GM23338 (cell line): ENCODE data around the gene MFSD2B. TPM values are rescaled to one million over a fixed set of nuclear protein-coding genes. Genes with fewer than 3 reads are reported as not detected.

ENCODE experiments used
- ATAC-seq: fragments of 200-7000 bp; cut with Tn5 transposase; 3 replicates; pipeline ENCODE4 v1.9.1; 2020
- DNase-seq: peaks from one replicate; pipeline ENCODE4 v3.0.0-alpha.2; 2015; ENCODE audit warnings: low spot score
- H2AFZ ChIP-seq: fragments of 200-600 bp; sonication (generic); 2 replicates; pipeline ENCODE4 v1.8.0; 2016; ENCODE audit warnings: antibody characterized with exemption, mild to moderate bottlenecking, moderate library complexity
- H3F3A ChIP-seq: fragments of 200-600 bp; sonication (generic); replicated peaks from 2 replicates; pipeline ENCODE4 v1.8.0; 2017; ENCODE audit warnings: antibody characterized with exemption, mixed run types, low read depth
- H3K27ac ChIP-seq: fragments of 200-600 bp; sonication (generic); 2 replicates; pipeline ENCODE4 v1.6.1; 2016; ENCODE audit warnings: low read depth
- H3K27me3 ChIP-seq: fragments of 200-600 bp; sonication (generic); 2 replicates; pipeline ENCODE4 v1.8.0; 2016; ENCODE audit warnings: mild to moderate bottlenecking, mixed run types, moderate library complexity; ENCODE audit not compliant: insufficient read depth
- H3K36me3 ChIP-seq: fragments of 200-600 bp; sonication (generic); 2 replicates; pipeline ENCODE4 v1.8.0; 2016; ENCODE audit warnings: mild to moderate bottlenecking; ENCODE audit not compliant: insufficient read depth
- H3K4me1 ChIP-seq: fragments of 200-600 bp; sonication (generic); 2 replicates; pipeline ENCODE4 v1.8.0; 2016; ENCODE audit warnings: mild to moderate bottlenecking, moderate library complexity; ENCODE audit not compliant: insufficient read depth
- H3K4me2 ChIP-seq: fragments of 200-600 bp; sonication (generic); 2 replicates; pipeline ENCODE4 v1.7.1; 2017; ENCODE audit warnings: mixed run types
- H3K4me3 ChIP-seq: fragments of 200-600 bp; sonication (generic); 2 replicates; pipeline ENCODE4 v1.6.1; 2016; ENCODE audit warnings: mixed run types
- H3K79me2 ChIP-seq: fragments of 200-600 bp; sonication (generic); replicated peaks from 2 replicates; pipeline ENCODE4 v1.8.0; 2017; ENCODE audit warnings: mild to moderate bottlenecking; ENCODE audit not compliant: insufficient read depth
- H3K9me2 ChIP-seq: fragments of 200-600 bp; sonication (generic); 2 replicates; pipeline ENCODE4 v1.8.0; 2017; ENCODE audit not compliant: insufficient read depth
- H4K20me1 ChIP-seq: fragments of 200-600 bp; sonication (generic); replicated peaks from 2 replicates; pipeline ENCODE4 v1.8.0; 2017; ENCODE audit warnings: mild to moderate bottlenecking; ENCODE audit not compliant: insufficient read depth
- H3K27ac Mint-ChIP-seq: 2 replicates; pipeline ENCODE4 v1.8.0; 2020; ENCODE audit warnings: inconsistent platforms, mild to moderate bottlenecking, moderate library complexity, mixed read lengths
- H3K27me3 Mint-ChIP-seq: 3 replicates; pipeline ENCODE4 v1.8.0; 2022; ENCODE audit warnings: low read depth, mild to moderate bottlenecking, moderate library complexity, mixed read lengths, inconsistent platforms; ENCODE audit not compliant: insufficient read depth, poor library complexity
- H3K36me3 Mint-ChIP-seq: 3 replicates; pipeline ENCODE4 v1.8.0; 2021; ENCODE audit warnings: low read depth, mild to moderate bottlenecking, inconsistent platforms, moderate library complexity, mixed read lengths
- H3K4me1 Mint-ChIP-seq: 3 replicates; pipeline ENCODE4 v1.8.0; 2020; ENCODE audit warnings: mild to moderate bottlenecking, inconsistent platforms, mixed read lengths
- H3K4me3 Mint-ChIP-seq: 3 replicates; pipeline ENCODE4 v1.8.0; 2021; ENCODE audit warnings: moderate library complexity, mild to moderate bottlenecking, inconsistent platforms, mixed read lengths
- H3K9me3 Mint-ChIP-seq: 3 replicates; pipeline ENCODE4 v1.8.0; 2020; ENCODE audit warnings: moderate library complexity, mild to moderate bottlenecking, inconsistent platforms, mixed read lengths
- EZH2phosphoT487 ChIP-seq: fragments of 200-600 bp; sonication (generic); IDR thresholded peaks from one replicate; pipeline ENCODE4 v1.8.1; 2018; ENCODE audit warnings: antibody characterized with exemption; ENCODE audit not compliant: unreplicated experiment
- JUNB ChIP-seq: IDR thresholded peaks from one replicate; pipeline ENCODE4 v1.6.1; 2016; ENCODE audit warnings: antibody characterized with exemption; ENCODE audit not compliant: unreplicated experiment
- ZNF114 ChIP-seq: fragments of 250-450 bp; sonication (Bioruptor Pico); IDR thresholded peaks from 2 replicates; pipeline ENCODE4 v1.5.0; 2020; ENCODE audit warnings: mild to moderate bottlenecking, moderate library complexity
- ZNF331 ChIP-seq: fragments of 250-450 bp; sonication (Bioruptor Pico); IDR thresholded peaks from 2 replicates; pipeline ENCODE4 v1.5.0; 2020; ENCODE audit warnings: low read depth, mild to moderate bottlenecking, moderate library complexity
- polyA plus RNA-seq: library from polyadenylated mRNA; unstranded; fragments of >200 nt; fragmentation: Nextera tagmentation; extraction: Ambion mirVana; gene quantifications from 2 replicates; pipeline ENCODE4 v1.2.1, GENCODE V29; 2016
- total RNA-seq: library from RNA; depleted of rRNA; stranded (reverse); fragments of >200 nt; shearing (Covaris generic); gene quantifications from 2 replicates; pipeline ENCODE4 v1.2.3, GENCODE V29; 2014
- TF ChIP-seq, protein P1 (sequence below), 2 experiments: fragments of 200-600 bp in 1 of 2; sonication (generic) in 1 of 2; conservative IDR thresholded peaks; 2 replicates each; pipeline versions ENCODE4 v1.5.1 to v1.6.1; 2016 to 2017; ENCODE audit warnings: antibody characterized with exemption in 2 of 2, low read depth in 2 of 2, mild to moderate bottlenecking in 2 of 2, moderate library complexity in 1 of 2
- TF ChIP-seq, protein P2 (sequence below): IDR thresholded peaks from one replicate; pipeline ENCODE4 v1.6.1; 2018; ENCODE audit warnings: antibody characterized with exemption; ENCODE audit not compliant: unreplicated experiment
- TF ChIP-seq, protein P3 (sequence below): IDR thresholded peaks from 2 replicates; pipeline ENCODE4 v1.6.1; 2016; ENCODE audit warnings: antibody characterized with exemption

MFSD2B gene
- total and polyA plus RNA-seq, 2 experiments from 2014 or later = 0.21 to 2.3 TPM

DNA sequence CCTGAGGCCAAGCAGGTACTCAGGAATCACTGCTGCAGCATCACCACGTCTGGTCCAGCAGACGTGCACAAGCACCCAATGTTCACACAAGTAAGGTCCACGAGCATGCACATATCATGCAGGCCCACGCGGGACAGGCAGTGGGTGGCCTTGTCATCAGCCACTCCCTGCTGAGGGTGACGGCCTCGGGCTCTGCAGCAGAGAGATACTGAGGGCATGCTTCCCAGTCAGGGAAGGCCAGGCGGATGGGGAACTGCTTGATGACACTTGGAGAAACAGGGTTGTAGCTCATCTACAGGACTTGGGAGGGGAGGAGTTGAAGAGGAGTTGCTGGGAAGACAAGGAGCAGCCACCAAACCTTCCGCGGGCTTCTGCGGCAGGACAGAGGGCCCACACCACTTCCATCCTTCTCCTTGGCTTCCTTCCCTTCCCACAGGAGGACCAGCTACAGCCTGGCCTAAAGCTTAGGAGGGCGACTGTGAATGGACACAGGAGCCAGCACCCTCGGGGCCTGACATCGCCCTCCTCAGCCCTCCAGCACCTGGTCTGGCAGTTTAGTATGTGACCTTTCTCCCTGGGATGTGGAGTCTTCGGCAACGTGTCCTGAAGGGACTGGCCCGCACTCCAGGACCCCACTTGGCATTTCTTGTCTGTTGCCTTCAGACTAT lies 15.2 kb downstream of the MFSD2B start (continued):
- TF ChIP-seq, protein P1, sequence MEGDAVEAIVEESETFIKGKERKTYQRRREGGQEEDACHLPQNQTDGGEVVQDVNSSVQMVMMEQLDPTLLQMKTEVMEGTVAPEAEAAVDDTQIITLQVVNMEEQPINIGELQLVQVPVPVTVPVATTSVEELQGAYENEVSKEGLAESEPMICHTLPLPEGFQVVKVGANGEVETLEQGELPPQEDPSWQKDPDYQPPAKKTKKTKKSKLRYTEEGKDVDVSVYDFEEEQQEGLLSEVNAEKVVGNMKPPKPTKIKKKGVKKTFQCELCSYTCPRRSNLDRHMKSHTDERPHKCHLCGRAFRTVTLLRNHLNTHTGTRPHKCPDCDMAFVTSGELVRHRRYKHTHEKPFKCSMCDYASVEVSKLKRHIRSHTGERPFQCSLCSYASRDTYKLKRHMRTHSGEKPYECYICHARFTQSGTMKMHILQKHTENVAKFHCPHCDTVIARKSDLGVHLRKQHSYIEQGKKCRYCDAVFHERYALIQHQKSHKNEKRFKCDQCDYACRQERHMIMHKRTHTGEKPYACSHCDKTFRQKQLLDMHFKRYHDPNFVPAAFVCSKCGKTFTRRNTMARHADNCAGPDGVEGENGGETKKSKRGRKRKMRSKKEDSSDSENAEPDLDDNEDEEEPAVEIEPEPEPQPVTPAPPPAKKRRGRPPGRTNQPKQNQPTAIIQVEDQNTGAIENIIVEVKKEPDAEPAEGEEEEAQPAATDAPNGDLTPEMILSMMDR (conservative IDR thresholded peaks at IDR 0.05; ENCODE audit: low read depth in 2 of 2) = no peak
- TF ChIP-seq ZNF331 (CRISPR knock-in tag) (no peak), JUNB (no peak), ZNF114 (CRISPR knock-in tag) (no peak)
- TF ChIP-seq, protein P2, sequence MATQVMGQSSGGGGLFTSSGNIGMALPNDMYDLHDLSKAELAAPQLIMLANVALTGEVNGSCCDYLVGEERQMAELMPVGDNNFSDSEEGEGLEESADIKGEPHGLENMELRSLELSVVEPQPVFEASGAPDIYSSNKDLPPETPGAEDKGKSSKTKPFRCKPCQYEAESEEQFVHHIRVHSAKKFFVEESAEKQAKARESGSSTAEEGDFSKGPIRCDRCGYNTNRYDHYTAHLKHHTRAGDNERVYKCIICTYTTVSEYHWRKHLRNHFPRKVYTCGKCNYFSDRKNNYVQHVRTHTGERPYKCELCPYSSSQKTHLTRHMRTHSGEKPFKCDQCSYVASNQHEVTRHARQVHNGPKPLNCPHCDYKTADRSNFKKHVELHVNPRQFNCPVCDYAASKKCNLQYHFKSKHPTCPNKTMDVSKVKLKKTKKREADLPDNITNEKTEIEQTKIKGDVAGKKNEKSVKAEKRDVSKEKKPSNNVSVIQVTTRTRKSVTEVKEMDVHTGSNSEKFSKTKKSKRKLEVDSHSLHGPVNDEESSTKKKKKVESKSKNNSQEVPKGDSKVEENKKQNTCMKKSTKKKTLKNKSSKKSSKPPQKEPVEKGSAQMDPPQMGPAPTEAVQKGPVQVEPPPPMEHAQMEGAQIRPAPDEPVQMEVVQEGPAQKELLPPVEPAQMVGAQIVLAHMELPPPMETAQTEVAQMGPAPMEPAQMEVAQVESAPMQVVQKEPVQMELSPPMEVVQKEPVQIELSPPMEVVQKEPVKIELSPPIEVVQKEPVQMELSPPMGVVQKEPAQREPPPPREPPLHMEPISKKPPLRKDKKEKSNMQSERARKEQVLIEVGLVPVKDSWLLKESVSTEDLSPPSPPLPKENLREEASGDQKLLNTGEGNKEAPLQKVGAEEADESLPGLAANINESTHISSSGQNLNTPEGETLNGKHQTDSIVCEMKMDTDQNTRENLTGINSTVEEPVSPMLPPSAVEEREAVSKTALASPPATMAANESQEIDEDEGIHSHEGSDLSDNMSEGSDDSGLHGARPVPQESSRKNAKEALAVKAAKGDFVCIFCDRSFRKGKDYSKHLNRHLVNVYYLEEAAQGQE = no peak

DNA sequence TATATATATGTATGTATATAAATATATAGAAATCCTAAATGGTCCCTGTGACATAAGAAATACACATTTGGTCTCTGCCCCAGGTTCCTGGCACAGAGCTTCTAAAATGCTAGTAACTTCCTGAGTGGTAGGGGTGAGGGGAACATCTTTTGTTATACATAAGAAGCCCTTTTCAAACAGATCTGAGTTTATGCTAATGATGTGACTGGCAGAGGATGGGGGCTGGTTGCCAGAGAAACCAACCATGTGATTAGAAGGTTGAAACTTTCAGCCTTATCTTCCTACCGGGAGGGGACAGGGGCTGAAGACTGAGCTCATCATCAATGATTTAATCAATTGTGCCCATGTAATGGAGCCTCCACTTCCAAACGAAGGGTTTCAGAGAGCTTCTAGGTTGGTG lies 16.3 kb downstream of the MFSD2B start:
- no peak for TF ChIP-seq EZH2phosphoT487
- TF ChIP-seq, protein P3, sequence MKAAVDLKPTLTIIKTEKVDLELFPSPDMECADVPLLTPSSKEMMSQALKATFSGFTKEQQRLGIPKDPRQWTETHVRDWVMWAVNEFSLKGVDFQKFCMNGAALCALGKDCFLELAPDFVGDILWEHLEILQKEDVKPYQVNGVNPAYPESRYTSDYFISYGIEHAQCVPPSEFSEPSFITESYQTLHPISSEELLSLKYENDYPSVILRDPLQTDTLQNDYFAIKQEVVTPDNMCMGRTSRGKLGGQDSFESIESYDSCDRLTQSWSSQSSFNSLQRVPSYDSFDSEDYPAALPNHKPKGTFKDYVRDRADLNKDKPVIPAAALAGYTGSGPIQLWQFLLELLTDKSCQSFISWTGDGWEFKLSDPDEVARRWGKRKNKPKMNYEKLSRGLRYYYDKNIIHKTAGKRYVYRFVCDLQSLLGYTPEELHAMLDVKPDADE = no peak
- Histone ChIP-seq H3K79me2 (peaks cover 21% of the 10 kb centered on the region; the same call in 1 of the 2 replicates), H3K27me3 (no peaks in the 10 kb centered on the region), H2AFZ (no peak overlapping the region), H3K4me1 (peaks cover 37% of the 10 kb centered on the region), H3K4me3 (peak overlapping the region; percentile 34), H3K27ac (peak overlapping the region; percentile 81), H3K9me2 (no peaks in the 10 kb centered on the region), H3F3A (0 out of 2 replicates have a peak, but pooled peaks cover 5% of the 10 kb centered on the region), H3K36me3 (peaks cover 14% of the 10 kb centered on the region), H3K4me2 (peak overlapping the region; percentile 67), H4K20me1 (no peaks in the 10 kb centered on the region)
- H3K27me3 Mint-ChIP-seq = peaks cover 17% of the 10 kb centered on the region
- H3K27ac Mint-ChIP-seq = peak overlapping the region; percentile 99
- H3K4me3 Mint-ChIP-seq = peak overlapping the region; percentile 52
- ATAC-seq = peak; percentile 56
- peaks cover 68% of the 10 kb centered on the region for H3K36me3 Mint-ChIP-seq
- H3K4me1 Mint-ChIP-seq = peaks cover 47% of the 10 kb centered on the region
- H3K9me3 Mint-ChIP-seq = peaks cover 3% of the 10 kb centered on the region; the same call in 2 of the 3 replicates
- peak; percentile 81 for DNase-seq
